Right lobe of liver (tissue), 6 donors: ENCODE results near the gene C10orf71. TPM values are rescaled to one million over a fixed set of nuclear protein-coding genes. Genes with fewer than 3 reads are reported as not detected.

Source experiments
- ATAC-seq, 4 donors: fragments of 200-7000 bp; cut with Tn5 transposase; one replicate each; pipeline ENCODE4 v1.9.1; 2020; ENCODE audit warnings: mild to moderate bottlenecking in 4 of 4, moderate library complexity in 4 of 4
- DNase-seq, 3 donors: peaks; one replicate each; pipeline ENCODE4 v3.0.0-alpha.2; 2020
- H3K27ac ChIP-seq, 3 donors: fragments of 200-600 bp; one replicate each; pipeline ENCODE4 v1.8.0; 2022
- H3K27me3 ChIP-seq, 2 donors: fragments of 200-600 bp; one replicate each; pipeline ENCODE4 v1.8.0; 2022
- H3K36me3 ChIP-seq, 4 donors: fragments of 200-600 bp; sonication (generic) in 1 of 4; one replicate each; pipeline versions ENCODE4 v1.5.1 to v1.8.0; 2017 to 2022; ENCODE audit warnings: control low read depth in 1 of 4
- H3K4me1 ChIP-seq, 4 donors: fragments of 200-600 bp; sonication (generic) in 1 of 4; one replicate each; pipeline versions ENCODE4 v1.5.1 to v1.8.0; 2017 to 2022; ENCODE audit warnings: control low read depth in 1 of 4
- H3K4me3 ChIP-seq, 3 donors: fragments of 200-600 bp; one replicate each; pipeline ENCODE4 v1.8.0; 2022
- H3K9me3 ChIP-seq, 4 donors: fragments of 200-600 bp; sonication (generic) in 1 of 4; one replicate each; pipeline versions ENCODE4 v1.5.1 to v1.8.0; 2017 to 2022; ENCODE audit warnings: control low read depth in 1 of 4
- POLR2A ChIP-seq: fragments of 450-650 bp; IDR thresholded peaks from one replicate; pipeline ENCODE4 v1.6.1; 2017; ENCODE audit warnings: antibody characterized with exemption, mild to moderate bottlenecking
- WGBS: methylation state at CpG from one replicate; pipeline ENCODE4 v1.1.6; 2018; ENCODE audit warnings: low coverage, low lambda C conversion rate; ENCODE audit not compliant: insufficient coverage; ENCODE audit errors: missing lambda C conversion rate; 5-methylcytosine and 5-hydroxymethylcytosine counted together
- intact Hi-C, 2 donors: fragments of 100-400 bp; cut with DNase I; formaldehyde crosslinking; loops; one replicate each; pipeline versions ENCODE4 v1.11.2 to v1.14.1; 2022
- total RNA-seq, 6 experiments: library from RNA; depleted of rRNA in 2 of 6; stranded (reverse); fragments of >200 nt in 2 of 6; fragmentation: NEBNext Ultra II Directional in 3 of 6; extraction: Animal tissue kit (Norgen Biotek cat#: 25700) in 3 of 6; gene quantifications; one replicate each; pipeline versions ENCODE4 v1.1.0 to v1.2.4, GENCODE V29; 2016 to 2023
- TF ChIP-seq, protein P1 (sequence below), 4 donors: fragments of 200-600 bp in 3 of 4; fragments of 450-650 bp in 1 of 4; IDR thresholded peaks; one replicate each; pipeline versions ENCODE4 v1.5.1 to v1.8.0; 2016 to 2022; ENCODE audit warnings: antibody characterized with exemption in 4 of 4, mild to moderate bottlenecking in 2 of 4
- donor health status: DM: no; HTN: yes; CAD: no.
- donor health status: DM: no; HTN: no; CAD: no.
- donor health status: DM: no; HTN: no; CAD: no.
- donor health status: DM: no; HTN: yes; CAD: no.
- donor health status: DM: no; HTN: yes; CAD: no.

Gene C10orf71
- total RNA-seq, 6 experiments from 2014 or later: 0.04 to 0.12 TPM; not detected in 4

GRCh38 chr10:49296836-49297235 lies 2.1 kb upstream of the C10orf71 start:
- TF ChIP-seq, protein P1, sequence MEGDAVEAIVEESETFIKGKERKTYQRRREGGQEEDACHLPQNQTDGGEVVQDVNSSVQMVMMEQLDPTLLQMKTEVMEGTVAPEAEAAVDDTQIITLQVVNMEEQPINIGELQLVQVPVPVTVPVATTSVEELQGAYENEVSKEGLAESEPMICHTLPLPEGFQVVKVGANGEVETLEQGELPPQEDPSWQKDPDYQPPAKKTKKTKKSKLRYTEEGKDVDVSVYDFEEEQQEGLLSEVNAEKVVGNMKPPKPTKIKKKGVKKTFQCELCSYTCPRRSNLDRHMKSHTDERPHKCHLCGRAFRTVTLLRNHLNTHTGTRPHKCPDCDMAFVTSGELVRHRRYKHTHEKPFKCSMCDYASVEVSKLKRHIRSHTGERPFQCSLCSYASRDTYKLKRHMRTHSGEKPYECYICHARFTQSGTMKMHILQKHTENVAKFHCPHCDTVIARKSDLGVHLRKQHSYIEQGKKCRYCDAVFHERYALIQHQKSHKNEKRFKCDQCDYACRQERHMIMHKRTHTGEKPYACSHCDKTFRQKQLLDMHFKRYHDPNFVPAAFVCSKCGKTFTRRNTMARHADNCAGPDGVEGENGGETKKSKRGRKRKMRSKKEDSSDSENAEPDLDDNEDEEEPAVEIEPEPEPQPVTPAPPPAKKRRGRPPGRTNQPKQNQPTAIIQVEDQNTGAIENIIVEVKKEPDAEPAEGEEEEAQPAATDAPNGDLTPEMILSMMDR (IDR thresholded peaks at IDR 0.05): no peak
- no peak for TF ChIP-seq POLR2A
- ATAC-seq: no peak
- intact Hi-C loops: no loop called here
- H3K27me3 ChIP-seq: no peaks in the 10 kb centered on the region
- no peak overlapping the region for H3K4me3 ChIP-seq
- no peak overlapping the region for H3K27ac ChIP-seq
- no peaks in the 10 kb centered on the region for H3K36me3 ChIP-seq
- H3K9me3 ChIP-seq: no peaks in the 10 kb centered on the region
- 50% methylated on average over 7 of the region's 8 CpGs for WGBS
- H3K4me1 ChIP-seq: no peaks in the 10 kb centered on the region
- peak in 1 of 3 donors; percentile 19 for DNase-seq

DNA sequence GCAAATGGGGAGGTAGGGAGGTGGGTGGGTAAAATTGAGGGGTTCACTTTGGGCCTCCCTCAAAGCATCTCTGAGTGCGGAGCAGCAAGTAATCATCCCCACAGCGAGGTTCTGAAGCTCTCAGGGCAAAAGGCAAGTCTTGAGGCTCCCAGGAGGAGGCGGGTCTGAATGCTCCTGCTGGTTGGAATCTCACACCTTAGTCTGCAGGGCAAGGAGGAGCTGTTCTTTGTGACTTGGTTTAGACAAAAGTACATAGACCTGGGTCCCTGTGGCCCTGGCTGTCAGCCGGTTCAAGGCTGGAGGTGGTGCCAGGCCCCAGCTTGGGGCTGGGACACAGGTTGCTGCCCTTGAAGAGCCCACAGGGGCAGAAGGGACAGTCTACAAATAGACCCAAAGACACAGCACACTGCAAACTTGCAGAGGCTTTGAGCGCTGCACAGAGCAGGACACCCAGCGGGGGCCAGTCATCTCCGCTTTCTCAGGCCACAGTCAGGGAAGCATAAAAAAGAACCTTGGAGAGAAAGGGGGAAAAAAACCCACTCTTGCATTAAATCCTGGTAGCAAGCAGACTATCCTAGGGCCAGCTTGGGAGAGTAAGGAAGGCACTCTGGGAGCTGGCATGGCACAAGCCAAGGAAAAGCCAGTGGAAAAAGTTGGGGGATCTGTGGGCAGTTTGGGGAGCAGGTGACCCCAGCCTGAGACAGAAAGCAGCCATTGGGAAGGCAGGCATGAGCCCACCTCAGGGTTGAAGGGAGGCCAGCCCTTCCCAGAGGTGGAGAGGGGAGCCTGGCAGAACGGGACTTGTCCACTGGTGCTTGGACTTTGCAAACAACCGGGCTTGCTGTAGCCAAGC lies 926 bp upstream of the C10orf71 start:
- whole genome bisulfite sequencing: 20% methylated on average over 1 of the region's 9 CpGs
- Histone ChIP-seq H3K4me1 (no peaks in the 10 kb centered on the region), H3K9me3 (no peaks in the 10 kb centered on the region), H3K27ac (no peak overlapping the region), H3K27me3 (no peaks in the 10 kb centered on the region), H3K4me3 (no peak overlapping the region), H3K36me3 (no peaks in the 10 kb centered on the region)
- intact Hi-C loops: no loop called here
- no peak for DNase-seq
- TF ChIP-seq POLR2A: no peak
- TF ChIP-seq, protein P1 (IDR thresholded peaks at IDR 0.05): no peak
- ATAC-seq: no peak

DNA sequence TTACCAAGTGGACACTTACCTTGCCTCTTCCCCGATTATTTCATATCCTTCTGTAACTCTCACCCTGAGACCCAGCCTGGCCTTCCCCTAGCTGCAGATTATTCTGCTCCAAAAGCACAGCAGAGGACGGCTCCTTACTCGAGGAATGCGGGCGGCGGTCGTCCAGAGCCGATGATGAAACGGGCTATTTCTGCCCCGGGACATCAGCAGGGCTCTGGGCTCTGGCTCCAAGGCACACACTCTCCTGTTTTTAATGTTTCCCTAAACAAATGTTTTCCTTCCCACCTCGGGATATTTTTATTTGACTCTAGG lies 343 bp upstream of the C10orf71 start:
- Histone ChIP-seq H3K27ac (no peak overlapping the region), H3K36me3 (no peaks in the 10 kb centered on the region), H3K4me3 (no peak overlapping the region), H3K27me3 (no peaks in the 10 kb centered on the region), H3K9me3 (no peaks in the 10 kb centered on the region), H3K4me1 (no peaks in the 10 kb centered on the region)
- WGBS: 24% methylated on average over 4 of the region's 11 CpGs
- no peak for DNase-seq
- intact Hi-C loops: no loop called here
- ATAC-seq: peak in 2 of 4 donors; percentile 32 to 34
- TF ChIP-seq, protein P1 (IDR thresholded peaks at IDR 0.05): no peak
- TF ChIP-seq POLR2A: no peak

- WGBS: 100% methylated on average over 1 of the region's 5 CpGs
- Histone ChIP-seq H3K9me3 (no peaks in the 10 kb centered on the region), H3K36me3 (no peaks in the 10 kb centered on the region), H3K4me3 (no peak overlapping the region), H3K4me1 (no peaks in the 10 kb centered on the region), H3K27ac (no peak overlapping the region), H3K27me3 (no peaks in the 10 kb centered on the region)
- intact Hi-C loops: no loop called here
- TF ChIP-seq, protein P1 (IDR thresholded peaks at IDR 0.05): no peak
- no peak for TF ChIP-seq POLR2A
- ATAC-seq: no peak
- DNase-seq: no peak
Observed at GRCh38 chr10:49299816-49300139, 808 bp downstream of the C10orf71 start.
